ENCODE data around the gene SAMD1. TPM values are rescaled to one million over a fixed set of nuclear protein-coding genes. Genes with fewer than 3 reads are reported as not detected.
A peak's percentile ranks its signal among the peaks of the same experiment; 100 is the strongest.

The SAMD1 gene
- total RNA-seq, 1 experiment from 2014 or later = 64.1 TPM

GRCh38 chr19:14073261-14073924 lies 17.2 kb downstream of the SAMD1 start:
- peaks cover 25% of the 10 kb centered on the region for H3K27me3 ChIP-seq (replicated peaks)
- peaks cover 36% of the 10 kb centered on the region for H3K4me1 ChIP-seq (replicated peaks)
- peak; percentile 52 to 75 for DNase-seq (ENCODE audit: low read depth in 1 of 2, low spot score in 2 of 2)
- H3K9me3 ChIP-seq (replicated peaks) = peaks cover 11% of the 10 kb centered on the region
- H3K36me3 ChIP-seq = no peaks in the 10 kb centered on the region
- peak overlapping the region; percentile 52 for H3K4me3 ChIP-seq
- no peak overlapping the region for H3K27ac ChIP-seq

DNA sequence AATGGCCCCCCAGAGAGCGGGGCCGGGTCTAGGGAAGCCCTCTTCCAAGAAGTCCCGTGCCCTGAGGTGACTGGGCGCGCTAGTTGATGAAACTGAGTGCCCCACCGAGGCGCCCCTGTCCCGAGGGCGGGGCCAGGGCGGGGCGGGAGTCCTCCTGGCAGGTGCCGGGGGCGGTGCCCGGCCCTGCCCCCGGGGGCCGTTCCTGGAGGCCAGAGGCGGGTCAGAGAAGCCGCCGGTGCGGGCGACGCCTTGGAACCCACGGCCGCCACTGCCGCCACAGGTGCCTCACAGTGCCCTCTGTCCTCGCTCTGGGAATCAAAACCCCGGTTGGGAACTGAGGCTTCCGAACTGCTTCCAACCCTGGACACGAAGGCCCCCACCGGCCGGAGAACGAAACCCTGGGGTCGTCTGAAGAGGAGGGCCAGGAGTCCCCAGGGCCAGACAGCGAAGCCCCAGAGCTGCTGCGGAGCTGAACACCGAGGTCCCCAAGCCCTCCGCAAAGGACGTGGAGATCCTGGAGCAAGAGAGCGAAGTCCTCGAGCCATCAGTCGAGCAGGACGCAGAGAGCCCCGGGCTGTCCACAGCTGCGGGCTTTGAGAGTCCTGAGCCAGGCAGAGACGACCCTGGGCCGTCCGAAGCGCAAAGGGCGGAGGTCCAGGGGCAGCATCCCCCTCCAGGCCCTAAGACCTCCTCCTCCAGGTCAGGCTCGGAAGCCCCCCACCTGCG lies 17.9 kb downstream of the SAMD1 start, which contains the start of gene MISP3:
MISP3 (plus strand) TSS at position 252 of the 726 bp plus-strand sequence. CDS start 524 bp downstream, outside the sequence.
- no peak for DNase-seq (ENCODE audit: low read depth in 1 of 2, low spot score in 2 of 2)
- Histone ChIP-seq H3K4me1 (replicated peaks) (peaks cover 36% of the 10 kb centered on the region), H3K36me3 (no peaks in the 10 kb centered on the region), H3K27ac (no peak within 1 kb of the TSS), H3K27me3 (replicated peaks) (peaks cover 25% of the 10 kb centered on the region), H3K4me3 (peak within 1 kb of the TSS; percentile 52), H3K9me3 (replicated peaks) (peaks cover 11% of the 10 kb centered on the region)

DNA sequence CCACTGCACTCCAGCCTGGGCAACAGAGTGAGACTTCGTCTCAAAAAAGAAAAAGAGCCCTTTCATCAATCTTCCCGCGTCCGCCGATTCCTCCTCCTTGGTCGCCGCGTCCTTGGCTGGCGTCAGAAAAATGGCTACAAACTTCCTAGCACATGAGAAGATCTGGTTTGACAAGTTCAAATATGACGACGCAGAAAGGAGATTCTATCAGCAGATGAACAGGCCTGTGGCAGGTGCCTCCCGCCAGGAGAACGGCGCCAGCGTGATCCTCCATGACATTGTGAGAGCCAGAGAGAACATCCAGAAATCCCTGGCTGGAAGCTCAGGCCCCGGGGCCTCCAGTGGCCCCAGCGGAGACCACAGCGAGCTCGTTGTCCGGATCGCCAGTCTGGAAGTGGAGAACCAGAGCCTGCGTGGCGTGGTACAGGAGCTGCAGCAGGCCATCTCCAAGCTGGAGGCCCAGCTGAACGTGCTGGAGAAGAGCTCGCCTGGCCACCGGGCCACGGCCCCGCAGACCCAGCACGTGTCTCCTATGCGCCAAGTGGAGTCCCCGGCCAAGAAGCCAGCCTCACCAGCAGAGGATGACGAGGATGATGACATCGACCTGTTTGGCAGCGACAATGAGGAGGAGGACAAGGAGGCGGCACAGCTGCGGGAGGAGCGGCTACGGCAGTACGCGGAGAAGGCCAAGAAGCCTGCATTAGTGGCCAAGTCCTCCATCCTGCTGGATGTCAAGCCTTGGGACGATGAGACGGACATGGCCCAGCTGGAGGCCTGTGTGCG lies 20.1 kb downstream of the SAMD1 start:
- Histone ChIP-seq H3K4me1 (replicated peaks) (peaks cover 36% of the 10 kb centered on the region), H3K4me3 (no peak overlapping the region), H3K9me3 (replicated peaks) (peaks cover 11% of the 10 kb centered on the region), H3K27me3 (replicated peaks) (peaks cover 27% of the 10 kb centered on the region), H3K27ac (no peak overlapping the region), H3K36me3 (no peaks in the 10 kb centered on the region)
- DNase-seq (ENCODE audit: low read depth in 1 of 2, low spot score in 2 of 2) = no peak

- Histone ChIP-seq H3K27me3 (replicated peaks) (peaks cover 5% of the 10 kb centered on the region), H3K4me1 (replicated peaks) (no peaks in the 10 kb centered on the region), H3K27ac (no peak overlapping the region), H3K4me3 (no peak overlapping the region), H3K9me3 (replicated peaks) (no peaks in the 10 kb centered on the region), H3K36me3 (no peaks in the 10 kb centered on the region)
- DNase-seq (ENCODE audit: low read depth in 1 of 2, low spot score in 2 of 2) = no peak
Observed at GRCh38 chr19:14066134-14066533, 24.4 kb downstream of the SAMD1 start.

DNA sequence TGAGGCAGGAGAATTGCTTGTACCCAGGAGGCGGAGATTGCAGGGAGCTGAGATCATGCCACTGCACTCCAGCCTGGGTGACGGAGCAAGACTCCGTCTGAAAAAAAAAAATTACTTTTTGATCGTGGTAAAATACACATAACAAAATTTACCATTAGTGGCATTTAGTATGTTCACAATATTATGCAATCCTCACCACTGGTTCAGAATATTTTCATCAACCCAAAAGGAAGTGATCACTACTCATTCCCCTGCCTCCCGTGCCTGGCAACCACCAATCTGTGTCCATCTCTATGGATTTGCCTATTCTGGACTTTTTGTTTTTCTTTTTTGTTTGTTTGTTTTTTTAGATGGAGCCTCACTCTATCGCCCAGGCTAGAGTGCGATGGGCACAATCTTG lies 27.4 kb downstream of the SAMD1 start:
- no peak for DNase-seq (ENCODE audit: low read depth in 1 of 2, low spot score in 2 of 2)
- H3K9me3 ChIP-seq (replicated peaks) = no peaks in the 10 kb centered on the region
- no peaks in the 10 kb centered on the region for H3K4me1 ChIP-seq (replicated peaks)
- no peaks in the 10 kb centered on the region for H3K36me3 ChIP-seq
- H3K27ac ChIP-seq = no peak overlapping the region
- H3K4me3 ChIP-seq = no peak overlapping the region
- H3K27me3 ChIP-seq (replicated peaks) = peaks cover 5% of the 10 kb centered on the region

DNA sequence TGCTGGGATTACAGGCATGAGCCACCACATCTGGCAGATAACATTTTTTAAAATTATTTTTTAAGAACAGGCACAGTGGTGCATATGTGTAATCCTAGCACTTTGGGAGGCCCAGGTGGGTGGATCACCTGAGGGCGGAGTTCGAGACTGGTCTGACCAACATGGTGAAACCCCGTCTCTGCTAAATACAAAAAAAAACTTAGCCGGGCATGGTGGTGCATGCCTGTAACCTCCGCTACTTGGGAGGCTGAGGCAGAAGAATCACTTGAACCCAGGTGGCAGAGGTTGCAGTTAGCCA lies 28.0 kb downstream of the SAMD1 start:
- Histone ChIP-seq H3K36me3 (no peaks in the 10 kb centered on the region), H3K4me1 (replicated peaks) (peaks cover 3% of the 10 kb centered on the region; the same call in 1 of the 2 replicates), H3K27me3 (replicated peaks) (peaks cover 9% of the 10 kb centered on the region), H3K27ac (no peak overlapping the region), H3K9me3 (replicated peaks) (no peaks in the 10 kb centered on the region), H3K4me3 (no peak overlapping the region)
- DNase-seq (ENCODE audit: low read depth in 1 of 2, low spot score in 2 of 2) = no peak

GRCh38 chr19:14061751-14062557 lies 28.6 kb downstream of the SAMD1 start, which contains the start of gene PALM3:
Gene PALM3, minus strand, starts transcription at chr19:14062076. Its CDS starts 96 bp downstream, at chr19:14061980.
- Histone ChIP-seq H3K4me3 (no peak within 1 kb of the TSS), H3K27me3 (replicated peaks) (peaks cover 9% of the 10 kb centered on the region)

GRCh38 chr19:14061081-14061749 lies 29.3 kb downstream of the SAMD1 start:
- DNase-seq (ENCODE audit: low read depth in 1 of 2, low spot score in 2 of 2) = no peak
- Histone ChIP-seq H3K36me3 (no peaks in the 10 kb centered on the region), H3K27me3 (replicated peaks) (peaks cover 7% of the 10 kb centered on the region), H3K4me1 (replicated peaks) (peaks cover 3% of the 10 kb centered on the region; the same call in 1 of the 2 replicates), H3K4me3 (no peak overlapping the region), H3K9me3 (replicated peaks) (no peaks in the 10 kb centered on the region), H3K27ac (no peak overlapping the region)

More at GRCh38 chr19:14061751-14062557, 28.6 kb downstream of the SAMD1 start, which contains the start of gene PALM3:
- no peak within 1 kb of the TSS for H3K27ac ChIP-seq
- H3K4me1 ChIP-seq (replicated peaks) = peaks cover 3% of the 10 kb centered on the region; the same call in 1 of the 2 replicates
- no peaks in the 10 kb centered on the region for H3K9me3 ChIP-seq (replicated peaks)
- DNase-seq (ENCODE audit: low read depth in 1 of 2, low spot score in 2 of 2) = no peak
- H3K36me3 ChIP-seq = no peaks in the 10 kb centered on the region

- Histone ChIP-seq H3K27ac (no peak overlapping the region), H3K9me3 (replicated peaks) (no peaks in the 10 kb centered on the region), H3K4me1 (replicated peaks) (peaks cover 3% of the 10 kb centered on the region; the same call in 1 of the 2 replicates), H3K4me3 (no peak overlapping the region), H3K36me3 (no peaks in the 10 kb centered on the region), H3K27me3 (replicated peaks) (peaks cover 7% of the 10 kb centered on the region)
- no peak for DNase-seq (ENCODE audit: low read depth in 1 of 2, low spot score in 2 of 2)
Observed at GRCh38 chr19:14059652-14060155, 30.8 kb downstream of the SAMD1 start.

- H3K27ac ChIP-seq = no peak overlapping the region
- H3K9me3 ChIP-seq (replicated peaks) = no peaks in the 10 kb centered on the region
- peaks cover 7% of the 10 kb centered on the region for H3K27me3 ChIP-seq (replicated peaks)
- peaks cover 3% of the 10 kb centered on the region; the same call in 1 of the 2 replicates for H3K4me1 ChIP-seq (replicated peaks)
- no peak for DNase-seq (ENCODE audit: low read depth in 1 of 2, low spot score in 2 of 2)
- H3K36me3 ChIP-seq = no peaks in the 10 kb centered on the region
- H3K4me3 ChIP-seq = no peak overlapping the region
Observed at GRCh38 chr19:14059093-14059480, 31.5 kb downstream of the SAMD1 start.

GRCh38 chr19:14058182-14059092 lies 32.1 kb downstream of the SAMD1 start:
- DNase-seq (ENCODE audit: low read depth in 1 of 2, low spot score in 2 of 2) = no peak
- Histone ChIP-seq H3K4me3 (no peak overlapping the region), H3K4me1 (replicated peaks) (peaks cover 3% of the 10 kb centered on the region; the same call in 1 of the 2 replicates), H3K36me3 (no peaks in the 10 kb centered on the region), H3K27me3 (replicated peaks) (peaks cover 7% of the 10 kb centered on the region), H3K27ac (no peak overlapping the region), H3K9me3 (replicated peaks) (no peaks in the 10 kb centered on the region)
